HG03457 (cell line): ENCODE data around the gene PCYOX1L.
A peak's percentile ranks its signal among the peaks of the same experiment; 100 is the strongest.

Experiments
- ATAC-seq: cut with Tn5 transposase; IDR thresholded peaks from one replicate; pipeline ENCODE4 v1.9.1; 2021; ENCODE audit warnings: moderate number of reproducible peaks; ENCODE audit not compliant: unreplicated experiment

PCYOX1L gene

DNA sequence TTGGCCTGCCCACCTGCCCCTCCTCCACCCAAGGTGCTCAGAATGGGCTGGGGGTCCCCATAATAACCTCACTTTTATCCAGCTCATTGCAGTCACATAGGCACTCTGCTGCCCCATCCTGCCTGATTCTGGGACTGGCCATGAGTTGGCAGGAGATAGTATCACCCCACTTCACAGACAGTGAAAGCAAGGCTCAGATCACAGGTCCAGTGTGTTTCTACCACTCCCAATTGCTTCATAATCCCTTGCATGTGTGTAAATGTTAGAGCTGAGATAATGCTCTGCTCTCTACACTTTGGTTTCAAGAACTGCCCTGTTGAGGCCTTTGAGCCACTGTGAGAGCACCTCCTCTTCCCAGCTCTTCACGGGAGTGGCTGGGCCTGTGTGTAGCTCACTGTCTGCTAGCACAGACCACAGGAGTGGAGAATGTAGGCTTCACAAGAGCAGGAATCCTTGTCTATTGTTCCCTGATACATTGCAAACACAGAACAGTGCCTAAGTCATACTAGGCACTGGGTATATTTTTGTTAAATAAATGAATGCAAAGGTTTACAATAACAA is 8.4 kb downstream of the PCYOX1L start:
- no peak for ATAC-seq

DNA sequence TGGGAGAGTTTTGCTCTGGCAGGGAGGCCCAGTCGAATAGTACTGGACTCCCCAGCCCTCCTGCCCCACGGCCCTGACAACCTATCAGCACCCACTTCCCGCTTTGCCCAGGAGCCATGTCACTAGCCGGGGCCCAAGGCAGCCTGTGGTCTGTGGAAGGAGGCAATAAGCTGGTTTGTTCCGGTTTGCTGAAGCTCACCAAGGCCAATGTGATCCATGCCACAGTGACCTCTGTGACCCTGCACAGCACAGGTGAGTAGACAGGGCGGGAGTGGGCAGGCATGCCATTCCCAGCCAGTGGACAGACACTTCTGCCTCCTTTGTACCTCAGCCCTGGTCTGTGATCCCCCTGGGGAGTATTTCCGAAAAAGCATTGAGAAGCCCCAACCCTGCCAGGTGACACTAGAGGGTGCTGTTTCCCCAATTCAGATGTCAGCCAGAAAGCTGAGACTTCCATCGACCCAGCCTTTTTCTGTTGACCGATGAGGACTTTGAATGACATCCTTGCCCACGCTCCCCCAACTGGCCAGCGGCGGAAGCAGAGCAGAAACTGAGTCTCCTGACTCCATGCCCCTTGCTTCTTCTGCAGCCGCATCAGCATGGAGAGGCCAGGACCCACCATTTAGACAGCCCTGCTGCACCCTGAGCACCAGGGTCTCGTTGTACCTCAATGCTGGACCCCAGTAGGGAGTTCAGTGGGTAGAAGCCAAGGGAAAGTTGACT is 9.6 kb downstream of the PCYOX1L start:
- peak; percentile 50 for ATAC-seq

DNA sequence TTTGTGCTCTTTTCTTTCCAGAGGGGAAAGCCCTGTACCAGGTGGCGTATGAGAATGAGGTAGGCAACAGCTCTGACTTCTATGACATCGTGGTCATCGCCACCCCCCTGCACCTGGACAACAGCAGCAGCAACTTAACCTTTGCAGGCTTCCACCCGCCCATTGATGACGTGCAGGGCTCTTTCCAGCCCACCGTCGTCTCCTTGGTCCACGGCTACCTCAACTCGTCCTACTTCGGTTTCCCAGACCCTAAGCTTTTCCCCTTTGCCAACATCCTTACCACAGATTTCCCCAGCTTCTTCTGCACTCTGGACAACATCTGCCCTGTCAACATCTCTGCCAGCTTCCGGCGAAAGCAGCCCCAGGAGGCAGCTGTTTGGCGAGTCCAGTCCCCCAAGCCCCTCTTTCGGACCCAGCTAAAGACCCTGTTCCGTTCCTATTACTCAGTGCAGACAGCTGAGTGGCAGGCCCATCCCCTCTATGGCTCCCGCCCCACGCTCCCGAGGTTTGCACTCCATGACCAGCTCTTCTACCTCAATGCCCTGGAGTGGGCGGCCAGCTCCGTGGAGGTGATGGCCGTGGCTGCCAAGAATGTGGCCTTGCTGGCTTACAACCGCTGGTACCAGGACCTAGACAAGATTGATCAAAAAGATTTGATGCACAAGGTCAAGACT is 10.3 kb downstream of the PCYOX1L start:
- ATAC-seq: no peak

DNA sequence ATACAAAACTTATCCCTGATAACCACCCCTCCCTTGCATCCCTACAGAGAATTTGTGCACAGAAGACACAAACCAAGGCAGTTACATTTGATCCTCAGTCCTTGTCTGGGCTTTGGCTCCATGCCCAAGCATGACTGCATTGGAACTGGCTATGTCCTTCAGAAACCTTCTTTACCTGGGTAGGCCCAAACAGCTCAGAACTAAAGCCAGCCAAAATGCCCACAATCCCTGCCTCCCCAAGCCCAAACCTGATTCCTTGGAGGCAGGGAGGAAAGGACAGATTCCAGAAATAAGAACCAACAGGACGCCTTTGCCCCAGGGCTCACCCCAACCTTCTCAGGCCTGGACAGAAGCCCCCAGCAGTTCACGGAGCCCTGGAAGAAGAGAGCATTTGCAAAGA is 13.0 kb downstream of the PCYOX1L start:
- no peak for ATAC-seq

DNA sequence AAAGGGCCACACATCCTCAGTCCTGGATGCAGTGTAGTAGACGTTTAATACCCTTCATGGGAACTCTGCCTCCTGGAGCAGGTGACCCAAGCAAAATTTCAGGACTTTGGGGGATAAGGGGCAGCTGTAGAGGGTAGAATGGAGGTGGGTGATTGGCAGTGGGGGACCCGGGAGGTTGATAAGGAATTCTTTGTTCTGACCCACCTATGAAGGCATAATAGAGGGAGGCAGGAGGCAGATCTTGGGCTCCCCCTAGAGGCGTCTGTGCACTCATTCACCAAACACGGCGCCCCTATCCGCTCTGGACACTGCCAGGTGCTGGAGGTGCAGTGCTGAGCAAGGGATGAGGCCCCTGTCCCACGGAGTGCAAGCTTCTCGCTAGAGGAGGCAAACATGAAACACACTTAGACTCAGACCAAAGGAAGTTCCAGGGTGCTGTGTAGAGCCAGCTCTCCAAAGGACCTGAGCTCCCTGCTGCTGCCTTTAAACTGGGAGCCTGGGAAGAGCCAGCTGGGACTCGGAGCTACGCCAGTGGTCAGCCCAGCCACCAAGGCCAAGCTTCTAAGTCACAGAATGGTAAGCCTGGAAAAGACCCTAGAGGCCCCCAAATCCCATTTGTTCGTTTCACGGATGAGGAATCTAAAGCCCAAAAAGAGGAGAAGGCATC is 13.6 kb downstream of the PCYOX1L start:
- peak; percentile 79 for ATAC-seq

DNA sequence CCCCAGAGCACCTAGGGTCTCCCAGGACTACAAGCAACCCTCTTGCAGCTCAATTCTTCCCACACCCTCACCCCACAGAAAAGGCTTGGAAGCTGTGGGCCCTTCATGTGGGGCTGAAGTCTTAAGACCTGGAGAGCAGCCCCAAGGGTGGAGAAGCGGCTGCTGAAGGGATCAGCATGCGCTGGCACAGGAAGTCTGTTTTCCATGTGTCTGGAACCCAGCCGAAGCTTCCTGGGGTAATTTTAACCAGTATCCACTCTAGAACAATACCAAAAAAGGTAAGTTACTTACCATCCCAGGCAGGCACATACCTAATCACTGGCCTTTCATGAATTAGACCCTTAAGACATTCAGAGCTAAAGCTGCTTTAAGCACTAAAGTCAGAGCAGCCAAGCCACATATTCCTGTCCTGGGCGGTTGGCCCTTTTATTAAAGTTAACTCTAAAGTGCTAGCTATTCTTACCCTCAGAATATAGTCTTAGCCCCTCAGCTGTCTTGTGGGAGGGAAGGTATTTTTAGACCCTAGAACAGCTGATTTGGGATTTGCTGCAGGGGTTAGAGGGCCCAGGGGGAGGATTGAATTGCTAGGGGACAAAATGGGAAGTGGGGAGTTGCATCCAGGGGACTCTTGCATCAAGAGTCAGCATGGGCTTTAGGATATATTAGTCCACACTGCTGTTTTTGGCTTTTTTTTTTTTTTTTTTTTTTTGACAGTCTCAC is 14.4 kb downstream of the PCYOX1L start:
- no peak for ATAC-seq

DNA sequence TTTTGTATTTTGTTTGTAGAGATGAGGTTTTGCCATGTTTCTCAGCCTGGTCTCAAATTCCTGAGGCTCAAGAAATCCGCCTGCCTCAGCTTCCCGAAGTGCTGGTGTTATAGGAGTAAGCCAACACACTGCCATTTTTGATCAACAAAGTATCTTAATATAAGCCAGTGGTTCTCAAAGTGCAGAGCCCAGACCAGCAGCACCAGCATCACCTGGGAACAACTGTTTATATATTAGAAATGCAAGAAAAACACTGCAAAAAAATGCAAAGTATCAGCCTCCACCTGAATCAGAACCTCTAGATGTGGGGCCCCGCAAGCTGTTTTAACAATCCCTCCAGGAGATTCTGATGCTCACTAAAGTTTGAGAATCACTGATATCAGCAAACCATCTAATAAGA is 15.1 kb downstream of the PCYOX1L start:
- ATAC-seq: no peak

DNA sequence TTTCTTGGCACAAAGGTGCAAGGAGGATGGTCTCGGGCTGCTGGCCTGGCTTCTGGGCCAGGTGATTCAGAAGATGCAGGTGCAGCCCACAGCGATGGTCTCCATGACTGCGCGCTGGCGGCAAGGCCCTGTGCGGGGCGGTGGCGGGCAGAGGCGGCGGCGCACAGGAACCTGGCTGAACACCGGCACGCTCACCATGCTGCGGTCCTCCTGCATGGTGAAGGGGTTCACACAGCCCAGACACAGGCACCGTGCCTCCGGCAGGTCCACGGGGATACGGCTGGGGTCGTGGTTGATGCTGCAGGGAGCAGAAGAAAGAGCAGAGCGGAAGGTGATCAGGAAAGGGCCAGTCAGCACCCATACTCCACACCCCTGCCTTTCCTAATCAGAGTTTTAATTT is 16.5 kb downstream of the PCYOX1L start:
- ATAC-seq: no peak

DNA sequence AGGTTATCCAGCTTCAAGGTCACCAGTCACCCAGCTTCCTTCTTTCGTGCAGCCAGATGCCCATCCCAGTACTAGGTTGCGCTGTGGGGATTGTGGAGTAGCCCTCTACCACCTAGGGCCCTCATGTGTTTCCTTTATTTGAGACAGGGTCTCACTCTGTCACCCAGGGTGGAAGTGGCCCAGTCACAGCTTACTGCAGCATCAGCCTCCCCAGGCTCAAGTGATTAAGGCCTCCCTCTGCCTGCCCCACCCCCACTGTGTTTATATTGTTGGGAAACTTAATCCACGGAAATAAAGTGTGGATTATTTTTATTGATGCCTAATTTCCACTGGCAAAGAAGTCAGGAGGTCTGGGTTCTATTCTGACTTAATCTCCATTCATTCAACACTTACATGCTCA is 17.0 kb downstream of the PCYOX1L start:
- ATAC-seq: no peak

DNA sequence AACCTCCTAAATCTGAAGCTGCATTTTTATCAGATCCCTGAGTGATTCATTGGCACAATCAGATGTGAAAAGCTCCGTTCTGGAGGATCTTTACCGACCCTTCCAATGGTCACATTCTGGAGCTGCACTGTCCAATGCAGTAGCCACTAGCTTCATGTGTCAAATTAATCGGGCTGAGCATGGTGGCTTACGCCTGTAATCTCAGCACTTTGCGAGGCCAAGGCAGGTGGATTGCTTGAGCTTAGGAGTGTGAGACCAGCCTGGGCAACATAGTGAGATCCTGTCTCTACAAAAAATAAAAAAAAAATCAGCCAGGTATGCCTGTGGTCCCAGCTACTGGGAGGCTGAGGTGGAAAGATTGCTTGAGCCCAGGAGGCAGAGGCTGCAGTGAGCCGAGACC is 17.6 kb downstream of the PCYOX1L start:
- ATAC-seq: no peak

DNA sequence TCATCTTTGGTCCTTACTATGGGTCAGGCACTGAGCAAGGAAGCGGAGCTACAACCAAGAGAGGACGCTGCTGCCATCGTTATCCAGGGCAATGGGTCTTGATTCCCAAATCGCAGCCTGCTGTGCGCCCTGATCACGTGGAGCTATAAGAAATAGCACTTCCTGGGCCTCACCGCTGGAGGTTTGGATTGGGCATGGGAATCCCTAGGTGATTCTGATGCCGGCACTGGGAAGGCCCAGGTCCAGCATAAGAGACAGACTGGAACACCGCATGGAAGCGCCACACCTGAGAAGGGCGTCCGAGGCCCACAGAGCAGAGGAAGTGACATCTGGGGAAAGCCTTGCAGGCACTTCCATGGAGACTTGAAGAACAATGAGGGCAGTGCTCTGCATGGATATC is 18.3 kb downstream of the PCYOX1L start:
- no peak for ATAC-seq

DNA sequence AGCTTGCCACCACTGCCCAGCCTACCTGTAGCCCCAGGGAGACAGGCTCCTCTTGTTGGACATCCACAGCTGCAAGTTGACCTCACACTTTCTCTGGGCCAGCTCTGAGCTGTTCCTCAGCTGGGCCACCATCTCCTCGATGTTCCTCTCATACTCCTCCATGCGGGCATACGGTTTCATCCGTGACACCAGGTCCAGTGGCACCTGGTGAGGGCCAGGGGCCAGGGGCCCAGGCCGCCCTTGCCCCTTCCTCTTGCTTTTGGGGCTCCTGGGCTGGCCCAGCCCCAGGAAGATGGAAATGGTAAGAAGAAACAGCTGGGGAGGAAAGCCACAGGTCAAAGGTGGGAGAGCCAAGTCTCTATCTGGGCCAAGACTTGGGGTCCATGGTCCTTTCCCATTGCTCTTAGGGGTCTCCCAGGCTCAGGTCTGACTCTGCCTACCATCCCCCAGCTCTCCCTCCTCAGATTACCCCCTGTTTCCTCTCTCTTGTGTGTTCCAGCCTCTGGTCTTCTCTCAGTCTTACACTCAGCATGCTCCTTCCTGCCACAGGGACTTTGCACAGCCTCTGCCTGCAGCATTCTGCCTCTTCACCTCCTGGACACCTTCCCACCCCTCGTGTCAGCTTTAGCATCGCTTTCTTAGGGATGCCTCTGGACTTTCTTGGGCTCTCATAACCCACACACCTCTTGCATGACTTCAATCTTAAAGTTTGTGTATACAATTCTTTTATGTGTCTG is 19.0 kb downstream of the PCYOX1L start:
- ATAC-seq: no peak

DNA sequence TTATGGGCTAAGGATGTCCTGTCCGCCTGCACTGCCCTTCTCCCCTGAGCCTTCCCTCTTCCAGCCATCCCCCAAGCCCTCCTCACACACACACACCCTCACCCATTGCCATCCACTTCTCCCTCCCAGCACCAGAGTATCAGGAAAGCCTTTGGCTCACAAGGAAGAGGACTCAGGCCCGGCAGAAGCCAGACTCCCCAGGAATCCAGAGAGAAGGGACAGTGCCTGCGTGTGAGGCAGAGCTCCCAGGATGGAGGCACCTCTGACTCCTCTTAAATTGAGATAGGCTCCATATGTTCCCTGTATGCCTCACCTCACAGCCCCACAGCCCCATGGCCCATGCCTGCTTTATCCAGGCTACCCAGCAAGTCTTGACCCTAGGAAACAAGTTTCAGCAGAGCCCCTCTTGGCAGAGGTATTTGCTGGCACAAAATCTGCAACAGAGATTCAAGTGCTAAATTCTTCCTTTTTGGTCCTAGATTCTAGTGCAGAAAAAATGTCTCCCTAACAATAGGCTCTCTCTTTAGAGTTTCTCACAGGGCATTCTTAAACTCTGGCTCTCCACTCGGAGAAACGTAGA is 20.5 kb downstream of the PCYOX1L start:
- no peak for ATAC-seq

DNA sequence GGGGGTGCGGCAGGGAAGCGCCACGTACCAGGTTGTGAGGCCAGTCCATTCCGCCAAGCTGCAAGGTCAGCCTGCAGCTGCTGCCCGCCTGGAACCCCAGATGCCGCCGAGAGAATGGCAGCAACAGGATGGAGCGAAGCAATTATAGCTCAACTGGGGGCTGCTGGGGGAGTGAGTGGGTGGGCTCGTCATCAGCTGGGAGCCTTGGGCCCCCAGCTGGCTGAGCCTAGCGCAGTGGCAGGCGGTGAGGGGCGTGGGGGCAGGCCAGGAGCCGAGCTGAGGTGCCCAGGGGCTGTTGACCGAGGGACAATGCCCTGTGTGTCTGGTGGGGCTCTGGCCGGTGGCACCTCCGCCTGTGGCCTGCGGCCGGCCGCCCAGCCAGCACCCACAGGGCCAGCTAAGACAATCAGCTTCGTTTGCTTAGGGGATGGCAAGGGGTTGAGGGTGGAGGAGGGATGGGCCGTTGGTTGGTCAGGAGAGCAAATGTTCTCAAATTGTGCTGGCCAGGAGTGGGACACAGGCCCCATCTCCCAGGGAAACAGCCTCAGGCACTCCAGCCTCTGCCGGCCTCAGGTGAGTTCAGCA is 21.4 kb downstream of the PCYOX1L start, which contains the start of gene IL17B:
Gene IL17B, minus strand, starts transcription at position 116 of the 585 bp plus-strand sequence. Its CDS starts 67 bp downstream, at position 49.
- ATAC-seq: no peak

DNA sequence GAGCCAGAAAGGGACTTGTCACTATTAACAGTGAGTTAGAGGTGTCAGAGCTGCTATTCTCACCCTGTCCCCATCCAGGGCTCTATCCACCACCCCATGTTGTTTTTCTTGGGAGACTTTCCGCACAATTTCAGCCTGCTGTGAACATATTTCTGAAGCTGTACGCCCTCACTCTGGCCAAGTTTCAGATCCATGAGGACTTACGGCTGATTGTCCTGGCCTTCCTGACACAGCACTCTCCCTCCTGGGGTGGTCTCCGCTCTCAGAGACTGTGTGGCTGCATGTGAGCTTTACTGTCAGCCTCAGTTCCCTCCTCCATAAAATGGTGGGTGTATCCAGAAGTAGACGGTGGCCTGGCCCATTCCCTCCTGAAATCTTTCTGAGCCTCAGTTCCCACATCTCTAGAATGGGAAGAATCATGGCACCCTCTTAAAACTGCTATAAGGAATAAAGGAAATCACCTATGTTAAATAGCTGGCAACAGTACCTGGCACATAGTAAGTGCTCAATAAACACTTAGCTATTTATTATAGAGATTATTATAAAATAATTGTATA is 22.1 kb downstream of the PCYOX1L start:
- no peak for ATAC-seq

DNA sequence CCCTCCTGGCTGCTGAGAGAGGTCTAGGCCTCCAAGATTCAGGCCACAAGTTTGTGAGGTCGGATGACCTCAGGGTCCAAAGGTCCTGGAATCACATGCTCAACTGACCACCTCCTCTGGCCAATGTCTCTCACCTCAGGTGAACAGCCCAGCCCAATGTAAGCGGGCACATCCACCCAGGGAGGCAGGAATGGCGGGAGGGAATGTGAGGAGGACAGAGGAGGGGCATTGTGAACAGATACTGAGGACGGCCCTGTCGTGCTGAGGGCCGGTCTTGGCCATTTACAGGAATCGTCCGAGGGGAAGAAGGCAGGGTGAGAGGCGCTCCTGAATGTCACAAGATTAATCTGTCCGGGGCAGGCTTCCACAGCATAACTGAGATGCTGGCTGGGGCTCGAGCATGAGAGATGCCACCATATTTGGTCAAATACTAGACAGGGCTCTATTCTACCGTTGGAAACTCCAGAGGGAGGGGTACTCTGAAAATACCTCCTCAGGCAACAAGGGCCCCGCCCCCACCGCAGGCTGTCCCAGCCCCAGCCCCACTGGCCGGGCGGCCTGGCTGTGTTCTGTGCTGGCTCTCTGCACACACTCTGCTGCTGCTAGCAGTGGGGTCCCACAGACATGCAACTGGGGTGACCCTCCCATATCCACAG is 22.7 kb downstream of the PCYOX1L start:
- ATAC-seq: no peak

DNA sequence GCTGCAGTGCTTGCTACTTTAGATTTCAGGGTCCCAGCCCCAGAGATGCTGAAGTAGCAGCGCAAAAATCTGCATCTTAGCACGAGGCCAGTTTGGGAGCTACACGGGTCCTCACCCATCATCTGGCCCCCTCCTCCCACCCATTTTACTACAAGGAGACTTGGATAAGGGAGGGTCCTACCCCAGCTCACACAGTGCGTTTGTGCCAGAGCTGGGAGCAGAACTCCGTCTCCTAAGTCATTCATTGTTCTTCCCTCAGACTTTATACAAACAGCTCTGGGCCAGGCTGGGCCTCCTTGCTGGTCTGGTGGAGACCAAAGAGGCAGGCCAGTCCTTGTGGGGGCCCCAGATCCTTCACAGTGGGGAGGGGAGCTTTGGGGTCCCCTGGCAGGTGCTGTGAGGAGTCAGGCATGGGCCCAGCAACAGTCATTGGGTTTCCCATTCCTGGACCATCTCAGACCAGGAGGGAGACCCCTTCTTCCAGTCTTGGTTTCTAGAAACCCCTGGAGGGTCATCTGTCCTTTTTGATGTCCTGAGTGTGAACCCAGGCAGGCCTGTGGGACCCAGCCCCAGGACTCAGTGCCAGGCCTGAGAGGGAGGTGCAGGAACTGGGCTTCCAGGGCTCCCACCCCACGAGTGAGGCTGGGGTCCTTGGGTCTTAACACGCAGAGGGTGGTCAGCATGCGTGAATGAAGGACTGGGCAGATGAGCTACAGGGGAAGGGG is 23.6 kb downstream of the PCYOX1L start:
- ATAC-seq: no peak

DNA sequence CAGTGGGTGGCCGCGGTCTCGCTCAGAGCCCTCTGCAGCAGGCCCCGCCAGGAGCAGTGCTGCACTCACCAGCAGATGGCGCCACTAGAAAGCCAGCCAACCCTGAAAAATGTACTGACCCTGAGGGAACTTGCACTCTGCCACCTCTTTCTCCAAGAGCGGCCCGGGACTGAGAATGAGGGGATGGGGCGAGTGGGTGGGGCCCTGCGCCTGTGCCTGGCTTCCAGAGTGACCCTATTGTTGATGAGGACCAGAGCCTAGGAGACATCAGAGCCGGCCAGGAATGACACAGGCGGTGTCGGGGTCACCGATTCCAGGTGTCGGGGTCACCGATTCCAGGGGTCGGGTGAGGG is 24.1 kb downstream of the PCYOX1L start:
- no peak for ATAC-seq
